ENCODE data around the gene TUBAL3.
"Not testable (repeated sequence)": the region's sequence is repeated elsewhere in the genome, so short reads cannot be mapped to it uniquely, and the experiment has no call there.

TUBAL3 gene

DNA sequence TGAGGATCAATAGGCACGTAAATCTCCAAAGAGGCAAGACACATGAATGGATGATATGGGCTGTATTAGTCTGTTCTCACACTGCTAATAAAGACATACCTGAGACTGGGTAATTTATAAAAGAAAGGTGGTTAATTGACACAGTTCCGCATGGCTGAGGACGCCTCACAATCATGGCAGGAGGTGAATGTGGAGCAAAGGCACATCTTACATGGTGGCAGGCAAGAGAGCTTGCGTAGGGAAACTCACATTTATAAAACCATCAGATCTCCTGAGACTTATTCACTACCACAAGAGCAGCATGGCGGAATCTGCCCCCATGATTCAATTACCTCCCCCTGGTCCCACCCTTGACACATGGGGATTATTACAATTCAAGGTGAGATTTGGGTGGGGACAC, 25.4 kb downstream of the TUBAL3 start:
- DNase-seq (ENCODE audit: low read depth) = not testable (repeated sequence)

DNA sequence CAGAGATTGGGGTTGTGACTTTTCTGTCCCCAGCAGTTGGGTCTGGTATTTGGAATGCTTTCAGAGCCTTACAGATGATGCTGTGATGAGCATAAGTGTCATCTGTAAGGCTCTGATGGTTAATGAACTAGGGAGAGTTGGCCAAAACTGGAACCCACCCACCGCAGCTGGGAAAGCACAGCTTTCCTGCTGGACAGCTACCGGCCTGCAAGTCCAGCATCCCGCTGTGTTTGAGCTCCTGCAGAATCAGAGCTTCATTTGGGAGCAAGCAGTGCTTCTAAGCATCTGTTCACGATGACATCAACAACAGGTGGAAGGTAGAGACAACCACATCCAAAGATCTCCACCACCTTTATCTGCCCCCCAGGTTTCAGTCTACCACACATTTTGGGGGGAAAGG, 28.2 kb downstream of the TUBAL3 start:
- no peak for DNase-seq (ENCODE audit: low read depth)

DNA sequence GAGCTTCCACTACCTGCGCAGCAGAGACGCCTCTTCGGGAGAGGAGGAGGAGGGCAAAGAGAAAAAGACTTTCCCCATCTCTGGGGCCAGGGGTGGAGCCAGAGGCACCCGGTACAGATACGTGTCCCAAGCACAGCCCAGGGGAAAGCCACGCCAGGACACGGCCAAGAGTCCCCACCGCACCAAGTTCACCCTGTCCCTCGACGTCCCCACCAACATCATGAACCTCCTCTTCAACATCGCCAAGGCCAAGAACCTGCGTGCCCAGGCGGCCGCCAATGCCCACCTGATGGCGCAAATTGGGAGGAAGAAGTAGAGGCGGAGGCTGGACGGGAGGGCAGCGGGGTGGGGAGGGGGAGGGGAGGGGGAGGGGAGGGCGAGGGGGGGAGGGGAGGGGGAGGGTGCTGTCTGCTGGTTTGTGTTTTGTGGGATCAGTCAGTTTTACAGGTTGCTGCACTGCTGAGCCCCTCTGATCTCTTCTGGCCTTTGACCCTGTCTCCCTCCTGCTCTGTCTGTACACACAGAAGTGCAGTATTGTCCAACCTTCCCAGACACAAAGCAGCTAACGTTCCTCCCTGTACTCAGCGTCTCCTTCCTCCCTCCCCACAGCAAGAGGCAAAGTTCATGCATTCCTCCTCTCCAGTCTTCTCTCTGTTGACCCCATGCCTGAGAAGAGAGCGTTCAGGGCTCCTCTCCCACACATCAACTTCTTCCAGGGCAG, 30.6 kb downstream of the TUBAL3 start:
- no peak for DNase-seq (ENCODE audit: low read depth)

DNA sequence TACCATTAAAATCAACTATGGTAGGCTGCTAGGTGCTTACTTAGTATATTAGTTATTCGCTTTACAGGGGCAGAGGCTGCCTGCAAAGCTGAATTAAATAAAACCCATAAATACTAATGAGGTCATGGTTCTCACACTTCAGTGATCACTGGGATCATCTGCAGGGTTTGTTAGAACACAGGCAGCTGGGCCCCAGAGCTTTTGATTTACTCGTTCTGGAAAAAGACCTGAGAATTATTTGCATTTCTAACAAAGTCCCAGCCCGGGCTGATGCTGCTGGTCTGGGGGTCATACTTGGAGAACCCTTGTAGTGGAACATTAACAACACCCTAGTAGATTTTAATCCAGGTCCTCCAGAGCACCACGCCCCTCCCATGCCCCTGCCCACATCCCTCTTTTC, 31.3 kb downstream of the TUBAL3 start:
- no peak for DNase-seq (ENCODE audit: low read depth)

GRCh38 chr10:5370493-5371352, 33.9 kb downstream of the TUBAL3 start:
- no peak for DNase-seq (ENCODE audit: low read depth)

- no peak for DNase-seq (ENCODE audit: low read depth)
Measured at GRCh38 chr10:5369362-5370158, 35.1 kb downstream of the TUBAL3 start.

DNA sequence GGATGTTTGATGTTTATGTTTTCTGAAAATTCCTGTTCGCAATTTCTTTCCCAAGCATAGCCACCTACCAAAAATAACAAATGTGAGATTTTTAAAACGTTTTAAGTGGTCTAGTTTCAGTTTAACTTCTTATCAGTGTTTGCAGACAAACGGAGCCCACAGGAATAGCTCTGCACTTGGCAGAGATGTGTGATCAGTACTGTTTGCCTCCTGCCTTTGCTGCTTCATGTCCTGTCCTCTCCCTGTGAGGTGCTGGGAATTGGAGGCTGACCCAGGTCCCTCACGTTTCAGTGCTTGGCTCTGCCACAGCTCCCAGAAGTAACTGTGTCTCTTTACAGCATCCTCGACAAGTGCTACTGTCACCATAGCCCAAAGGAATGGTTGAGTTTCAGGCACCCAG, 38.7 kb downstream of the TUBAL3 start:
- DNase-seq (ENCODE audit: low read depth) = no peak

GRCh38 chr10:5364890-5365338, 39.7 kb downstream of the TUBAL3 start, which contains the start of gene UCN3:
UCN3 (plus strand) TSS chr10:5364966; CDS start chr10:5373721, 8,755 bp downstream.
- no peak for DNase-seq (ENCODE audit: low read depth)

- no peak for DNase-seq (ENCODE audit: low read depth)
Measured at GRCh38 chr10:5364374-5364773, 40.3 kb downstream of the TUBAL3 start.

- no peak for DNase-seq (ENCODE audit: low read depth)
Measured at GRCh38 chr10:5362873-5363272, 41.8 kb downstream of the TUBAL3 start.

DNA sequence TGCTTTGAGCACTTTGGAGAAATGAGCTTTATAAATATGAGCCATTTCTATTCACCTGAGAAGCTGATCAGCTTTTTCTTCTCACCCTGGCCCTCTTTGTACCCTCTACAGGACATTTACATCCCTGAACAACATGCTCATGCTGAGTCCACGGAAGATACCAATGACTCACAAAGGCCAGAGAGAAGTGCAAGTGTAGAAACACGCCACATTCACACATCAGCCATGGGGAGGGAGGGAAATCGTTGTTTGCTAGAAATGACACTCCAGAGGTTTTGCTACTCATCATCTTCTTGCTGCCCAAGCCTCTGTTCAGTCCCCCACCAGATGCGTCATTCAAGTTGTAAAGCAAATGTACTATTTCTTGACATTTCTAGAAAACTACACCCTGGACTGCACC, 42.7 kb downstream of the TUBAL3 start:
- DNase-seq (ENCODE audit: low read depth) = no peak

DNA sequence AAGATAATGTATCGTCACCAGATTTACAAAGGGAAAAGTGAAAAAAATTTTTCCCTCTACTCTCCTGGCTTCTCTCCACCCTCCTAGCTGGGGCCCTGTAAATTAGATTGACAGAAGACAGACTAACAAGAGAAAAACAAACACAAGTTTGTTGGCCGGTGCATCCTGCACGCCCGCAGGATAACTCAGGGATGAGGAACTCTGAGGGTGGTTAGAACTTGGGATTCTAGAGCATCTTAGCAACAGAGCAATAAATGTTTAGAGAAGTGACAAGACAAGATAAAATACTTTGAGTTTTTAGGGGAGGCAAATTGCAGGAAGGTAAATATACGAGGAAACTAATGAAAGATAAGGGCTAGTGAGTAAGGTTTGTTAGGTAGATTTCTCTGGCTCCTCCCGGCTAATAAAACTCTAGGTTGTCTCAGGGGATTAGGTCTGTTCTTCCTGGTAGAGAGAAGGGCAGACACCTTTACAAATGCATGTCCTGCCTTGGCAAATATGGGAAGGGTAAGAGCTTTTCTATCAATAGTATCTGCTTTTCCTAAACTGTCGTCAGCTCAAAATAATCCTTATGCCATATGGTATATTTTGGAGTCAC, 44.2 kb downstream of the TUBAL3 start:
- no peak for DNase-seq (ENCODE audit: low read depth)

DNA sequence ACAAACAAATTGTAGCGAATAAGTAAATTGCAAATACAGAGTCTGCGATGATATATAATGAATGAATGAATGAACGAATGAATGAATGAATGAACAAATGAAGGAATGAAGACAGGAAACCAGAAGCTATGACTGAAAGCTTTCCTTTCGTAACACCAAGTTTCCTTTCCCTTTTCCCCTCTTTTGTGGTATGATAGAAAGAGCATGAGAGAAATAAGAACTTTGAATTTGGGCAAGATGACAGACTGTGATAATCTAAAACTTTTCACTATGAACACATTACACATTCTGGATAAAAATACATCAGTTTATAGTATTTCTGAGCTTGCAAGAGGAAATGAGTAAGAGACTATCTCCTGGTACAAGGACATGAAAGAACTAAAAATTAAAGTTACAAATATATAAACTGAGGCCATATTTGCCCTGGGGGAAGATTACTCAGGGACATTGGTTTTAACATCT, 48.3 kb downstream of the TUBAL3 start:
- DNase-seq (ENCODE audit: low read depth) = no peak

- DNase-seq (ENCODE audit: low read depth) = no peak
Measured at GRCh38 chr10:5355594-5356301, 48.9 kb downstream of the TUBAL3 start.

DNA sequence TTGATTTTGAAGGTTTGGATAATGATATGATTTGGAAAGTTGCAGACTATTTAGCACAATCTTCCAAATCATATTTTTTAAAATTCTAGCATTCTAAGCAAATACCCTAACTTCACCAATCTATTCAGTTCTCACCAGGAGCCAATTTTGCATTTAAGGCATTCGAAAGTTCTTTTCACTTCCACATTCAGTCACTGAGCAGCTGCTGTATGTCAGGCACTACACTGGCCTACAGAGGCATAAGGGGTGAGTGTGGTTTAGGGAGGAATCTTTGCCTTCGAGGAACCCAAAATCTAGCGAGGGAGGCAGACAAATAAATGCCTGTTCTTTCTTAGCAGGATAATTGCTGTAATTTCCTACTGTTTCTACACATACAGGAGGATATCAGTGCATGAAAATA, 50.6 kb downstream of the TUBAL3 start:
- DNase-seq (ENCODE audit: low read depth) = no peak

DNA sequence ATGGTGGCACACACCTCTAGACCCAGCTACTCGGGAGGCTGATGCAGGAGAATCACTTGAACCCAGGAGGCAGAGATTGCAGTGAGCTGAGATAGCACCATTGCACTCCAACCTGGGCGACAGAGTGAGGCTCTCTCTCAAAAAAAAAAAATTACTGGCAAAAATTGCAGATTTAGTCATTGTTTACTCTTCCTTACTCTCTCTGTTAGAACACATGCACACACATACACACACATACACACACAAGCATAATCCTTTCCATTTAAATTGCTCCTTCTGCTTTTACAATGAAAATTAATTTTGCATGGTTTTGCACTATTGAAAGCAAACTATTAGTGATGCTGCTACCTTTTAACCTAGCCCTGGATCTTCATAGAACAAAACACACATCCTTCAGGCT, 55.3 kb downstream of the TUBAL3 start:
- no peak for DNase-seq (ENCODE audit: low read depth)

GRCh38 chr10:5346881-5347280, 57.7 kb downstream of the TUBAL3 start:
- no peak for DNase-seq (ENCODE audit: low read depth)

- DNase-seq (ENCODE audit: low read depth) = no peak
Measured at GRCh38 chr10:5344746-5345145, 59.9 kb downstream of the TUBAL3 start.

DNA sequence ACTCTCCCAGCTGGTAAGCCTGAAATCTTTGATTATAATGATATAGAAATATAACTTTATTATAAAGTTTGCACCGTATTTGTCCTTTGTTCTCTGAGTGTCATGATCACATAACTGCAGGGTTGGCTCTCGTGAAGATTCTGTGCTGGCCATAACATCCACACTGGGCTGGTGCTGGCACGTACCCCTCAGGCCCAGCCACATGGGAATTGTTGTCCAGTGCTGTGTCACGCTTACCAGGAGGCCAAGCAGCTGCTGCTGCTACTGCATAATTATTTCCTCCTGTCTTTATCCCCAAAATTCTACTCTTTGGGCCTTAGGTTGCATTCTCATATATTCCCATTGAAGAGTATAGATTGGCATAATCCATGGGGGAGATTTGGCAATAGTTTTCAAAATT, 60.6 kb downstream of the TUBAL3 start:
- no peak for DNase-seq (ENCODE audit: low read depth)

DNA sequence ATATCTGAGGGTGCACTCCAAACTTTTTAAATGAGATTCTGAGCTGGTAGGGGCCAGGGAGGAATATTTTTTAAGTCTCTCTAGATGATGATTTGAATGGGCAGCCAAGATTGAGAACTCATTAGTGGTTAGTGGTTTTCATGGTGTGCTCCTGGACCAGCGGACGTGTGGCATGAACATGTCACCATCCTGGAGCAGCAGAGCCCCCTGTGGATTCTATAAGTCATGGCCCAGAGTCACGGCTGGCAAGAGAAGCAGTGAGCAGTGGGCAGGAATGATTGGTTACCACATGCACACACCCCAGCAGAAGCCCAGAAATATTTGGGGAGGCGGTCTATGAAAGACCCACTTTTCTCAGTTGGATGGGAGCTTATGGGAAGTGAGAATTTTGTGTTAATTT, 61.1 kb downstream of the TUBAL3 start:
- no peak for DNase-seq (ENCODE audit: low read depth)
